HG03354 (cell line): ENCODE data around the gene KCNQ2.
"Not testable (repeated sequence)": the region's sequence is repeated elsewhere in the genome, so short reads cannot be mapped to it uniquely, and the experiment has no call there.

Source experiments
- ATAC-seq: cut with Tn5 transposase; IDR thresholded peaks from one replicate; pipeline ENCODE4 v1.9.1; 2021; ENCODE audit warnings: mild to moderate bottlenecking; ENCODE audit not compliant: unreplicated experiment, poor library complexity, severe bottlenecking

The KCNQ2 gene

GRCh38 chr20:63491635-63492230 is 19.3 kb upstream of the KCNQ2 start:
- ATAC-seq: no peak

GRCh38 chr20:63491078-63491477 is 18.6 kb upstream of the KCNQ2 start:
- no peak for ATAC-seq

GRCh38 chr20:63490416-63490815 is 18.0 kb upstream of the KCNQ2 start:
- no peak for ATAC-seq

GRCh38 chr20:63488315-63489251 is 16.1 kb upstream of the KCNQ2 start:
- no peak for ATAC-seq

- ATAC-seq: no peak
These were observed 15.4 kb upstream of the KCNQ2 start for GRCh38 chr20:63487781-63488241.

GRCh38 chr20:63487116-63487764 is 14.8 kb upstream of the KCNQ2 start:
- no peak for ATAC-seq

- ATAC-seq: no peak
These were observed 13.9 kb upstream of the KCNQ2 start for GRCh38 chr20:63486300-63486855.

GRCh38 chr20:63484651-63485403 is 12.4 kb upstream of the KCNQ2 start:
- ATAC-seq: no peak

- ATAC-seq: no peak
These were observed 11.8 kb upstream of the KCNQ2 start for GRCh38 chr20:63484236-63484635.

- no peak for ATAC-seq
These were observed 11.4 kb upstream of the KCNQ2 start for GRCh38 chr20:63483834-63484233.

- ATAC-seq: no peak
These were observed 9.6 kb upstream of the KCNQ2 start for GRCh38 chr20:63482021-63482587.

- ATAC-seq: no peak
These were observed 9.0 kb upstream of the KCNQ2 start for GRCh38 chr20:63481503-63481902.

- not testable (repeated sequence) for ATAC-seq
These were observed 7.4 kb upstream of the KCNQ2 start for GRCh38 chr20:63479695-63480419.

- ATAC-seq: no peak
These were observed 6.2 kb upstream of the KCNQ2 start for GRCh38 chr20:63478346-63479302.

GRCh38 chr20:63477944-63478343 is 5.5 kb upstream of the KCNQ2 start:
- no peak for ATAC-seq

- ATAC-seq: no peak
These were observed 4.7 kb upstream of the KCNQ2 start for GRCh38 chr20:63477061-63477616.

- ATAC-seq: no peak
These were observed 2.8 kb upstream of the KCNQ2 start for GRCh38 chr20:63475209-63475608.
